ENCODE measurements around the gene GRIA3.

GRIA3 gene

DNA sequence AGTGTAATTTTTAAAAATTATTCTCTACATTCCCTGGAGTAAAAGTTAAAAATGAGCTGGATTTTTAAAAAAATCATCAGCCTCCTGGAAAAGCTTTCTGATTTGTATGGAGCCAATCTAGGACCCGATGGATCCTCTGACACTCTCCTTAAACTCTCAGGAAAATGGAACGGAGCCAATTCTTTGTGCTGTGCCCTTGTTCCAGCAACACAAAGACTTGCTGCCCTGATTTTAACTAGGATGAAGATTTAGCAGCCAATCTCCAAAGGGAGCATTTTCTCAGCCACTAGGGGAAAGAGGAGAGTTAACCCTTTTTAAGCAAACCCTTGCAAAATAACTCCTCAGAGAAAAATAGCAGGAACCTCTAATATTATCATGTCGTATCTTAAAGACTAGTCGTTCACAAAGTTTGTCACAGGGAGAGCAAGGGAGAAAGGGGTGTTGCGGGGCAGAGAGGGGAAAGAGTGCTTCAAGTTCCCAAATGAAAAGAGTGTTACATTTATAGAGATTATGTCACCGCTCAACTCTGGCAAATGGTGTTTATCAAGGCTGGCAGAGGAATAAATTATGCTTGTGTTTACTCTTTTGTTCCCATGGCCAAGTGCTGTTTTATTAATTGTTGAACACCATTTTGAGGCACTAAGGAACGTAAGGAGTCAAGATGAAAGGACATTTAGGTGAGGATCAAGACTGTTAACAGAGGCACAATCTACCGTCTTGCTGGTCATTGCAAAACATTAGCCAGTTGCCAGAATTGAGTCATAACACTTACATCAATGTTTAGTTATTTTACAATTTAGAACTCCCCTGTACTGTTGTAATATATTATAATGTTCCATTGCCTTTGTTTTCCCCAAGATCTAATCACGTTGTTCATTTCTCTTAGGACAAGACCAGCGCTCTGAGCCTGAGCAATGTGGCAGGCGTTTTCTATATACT is 298.1 kb downstream of the GRIA3 start:
- TF ChIP-seq, protein P1, sequence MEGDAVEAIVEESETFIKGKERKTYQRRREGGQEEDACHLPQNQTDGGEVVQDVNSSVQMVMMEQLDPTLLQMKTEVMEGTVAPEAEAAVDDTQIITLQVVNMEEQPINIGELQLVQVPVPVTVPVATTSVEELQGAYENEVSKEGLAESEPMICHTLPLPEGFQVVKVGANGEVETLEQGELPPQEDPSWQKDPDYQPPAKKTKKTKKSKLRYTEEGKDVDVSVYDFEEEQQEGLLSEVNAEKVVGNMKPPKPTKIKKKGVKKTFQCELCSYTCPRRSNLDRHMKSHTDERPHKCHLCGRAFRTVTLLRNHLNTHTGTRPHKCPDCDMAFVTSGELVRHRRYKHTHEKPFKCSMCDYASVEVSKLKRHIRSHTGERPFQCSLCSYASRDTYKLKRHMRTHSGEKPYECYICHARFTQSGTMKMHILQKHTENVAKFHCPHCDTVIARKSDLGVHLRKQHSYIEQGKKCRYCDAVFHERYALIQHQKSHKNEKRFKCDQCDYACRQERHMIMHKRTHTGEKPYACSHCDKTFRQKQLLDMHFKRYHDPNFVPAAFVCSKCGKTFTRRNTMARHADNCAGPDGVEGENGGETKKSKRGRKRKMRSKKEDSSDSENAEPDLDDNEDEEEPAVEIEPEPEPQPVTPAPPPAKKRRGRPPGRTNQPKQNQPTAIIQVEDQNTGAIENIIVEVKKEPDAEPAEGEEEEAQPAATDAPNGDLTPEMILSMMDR (IDR thresholded peaks at IDR 0.05): no peak
- no peak for DNase-seq (ENCODE audit: low spot score)
- no peak overlapping the region for H3K27ac ChIP-seq
- H3K4me3 ChIP-seq: peak overlapping the region; percentile 30

DNA sequence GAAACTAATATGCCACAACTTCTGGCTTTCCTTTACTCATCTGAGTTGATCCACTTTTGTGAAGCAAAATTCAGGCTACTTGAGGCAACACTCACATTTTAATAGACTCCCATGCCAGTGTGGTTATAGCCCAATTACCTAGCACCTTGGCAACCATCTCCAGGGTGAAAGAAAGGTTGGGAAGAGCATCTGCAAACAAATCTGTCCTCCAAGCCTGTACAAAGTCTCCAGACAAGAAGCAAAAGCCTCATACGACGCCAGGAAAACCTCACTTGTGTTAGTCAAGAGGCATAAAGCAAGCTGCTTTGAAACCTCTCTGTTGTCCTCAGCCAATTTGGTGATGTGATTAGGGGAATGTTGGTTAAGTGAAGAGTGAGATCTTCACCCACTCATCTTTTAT is 302.2 kb downstream of the GRIA3 start:
- no peak overlapping the region for H3K27ac ChIP-seq
- no peak for DNase-seq (ENCODE audit: low spot score)
- TF ChIP-seq, protein P1 (IDR thresholded peaks at IDR 0.05): no peak
- H3K4me3 ChIP-seq: no peak overlapping the region

DNA sequence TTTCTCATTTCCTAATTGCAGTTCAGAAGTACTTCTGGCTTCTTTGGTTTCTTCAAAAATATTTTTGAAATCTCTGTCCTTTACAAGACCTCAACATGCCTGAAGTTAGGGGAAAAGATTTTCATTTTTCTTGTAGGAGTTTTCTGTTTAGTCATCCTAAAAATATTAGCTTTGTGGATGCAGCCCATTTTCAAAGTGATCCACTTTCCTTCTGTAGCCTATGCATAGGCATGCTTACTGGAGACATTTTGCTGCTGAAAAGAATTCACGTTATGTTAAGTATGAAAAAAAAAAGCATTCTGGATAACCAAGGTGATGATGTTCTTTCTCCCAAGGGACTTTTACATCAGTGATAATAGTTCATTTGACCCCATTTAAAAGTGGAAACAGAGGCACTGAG is 303.2 kb downstream of the GRIA3 start:
- Histone ChIP-seq H3K27ac (no peak overlapping the region), H3K4me3 (no peak overlapping the region)
- DNase-seq (ENCODE audit: low spot score): no peak
- TF ChIP-seq, protein P1 (IDR thresholded peaks at IDR 0.05): no peak

DNA sequence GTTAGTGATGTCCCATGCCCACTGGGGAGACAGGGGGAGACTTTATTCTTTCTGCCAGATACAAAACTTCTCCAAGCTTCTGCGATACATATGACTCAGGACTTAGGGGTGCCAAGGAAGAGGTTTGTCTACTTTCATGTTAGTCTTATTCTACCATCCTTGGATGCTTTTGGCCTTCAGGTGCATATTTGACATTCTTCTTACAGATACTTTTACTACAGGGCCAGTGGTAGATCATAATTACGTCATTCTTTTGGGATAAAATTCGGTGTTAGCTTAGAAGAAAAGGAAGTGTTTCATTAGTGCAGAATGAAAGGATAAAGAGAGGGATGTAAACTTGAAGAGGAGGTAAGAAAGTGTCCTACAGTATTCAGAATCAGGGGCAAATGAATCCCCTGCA is 303.6 kb downstream of the GRIA3 start:
- TF ChIP-seq, protein P1 (IDR thresholded peaks at IDR 0.05): no peak
- no peak overlapping the region for H3K27ac ChIP-seq
- H3K4me3 ChIP-seq: no peak overlapping the region
- DNase-seq (ENCODE audit: low spot score): no peak

DNA sequence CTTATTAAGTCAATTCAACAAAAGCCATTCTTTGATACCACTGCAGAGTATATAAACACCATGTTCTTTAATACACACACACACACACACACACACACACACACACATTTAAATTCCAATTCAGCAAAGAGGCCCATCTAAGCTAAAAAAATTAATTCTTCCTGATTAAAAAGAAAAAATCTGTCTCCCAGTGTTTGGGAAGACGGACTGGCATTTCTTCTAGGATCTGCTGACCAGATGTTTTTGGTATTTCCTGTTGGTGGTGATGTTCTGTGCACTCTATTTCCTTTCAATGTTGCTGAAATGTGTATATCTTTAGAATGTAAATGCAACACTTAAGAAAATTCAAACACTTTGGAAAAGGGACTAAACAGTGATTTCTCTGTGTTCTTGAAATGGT is 304.9 kb downstream of the GRIA3 start:
- DNase-seq (ENCODE audit: low spot score): no peak
- TF ChIP-seq, protein P1 (IDR thresholded peaks at IDR 0.05): no peak
- H3K27ac ChIP-seq: no peak overlapping the region
- H3K4me3 ChIP-seq: no peak overlapping the region

DNA sequence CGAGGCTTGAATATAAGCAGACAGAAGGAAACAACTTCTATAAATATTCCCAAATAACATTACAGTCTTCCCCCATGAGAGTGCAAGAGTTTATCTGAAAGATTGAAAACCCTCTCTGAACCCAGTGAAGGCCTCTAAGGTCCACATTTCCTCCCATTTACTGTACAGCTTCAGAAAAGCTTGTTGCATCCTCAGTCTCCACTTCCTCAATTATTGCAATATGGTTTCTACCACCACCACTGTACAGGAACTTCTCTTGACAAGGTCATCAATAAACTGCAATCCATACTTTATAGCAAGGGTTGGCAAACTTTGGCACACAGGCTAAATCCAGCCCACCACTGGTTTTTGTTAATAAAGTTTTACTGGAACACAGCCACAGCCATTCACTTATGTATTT is 309.8 kb downstream of the GRIA3 start:
- TF ChIP-seq, protein P1 (IDR thresholded peaks at IDR 0.05): no peak
- H3K4me3 ChIP-seq: no peak overlapping the region
- no peak for DNase-seq (ENCODE audit: low spot score)
- no peak overlapping the region for H3K27ac ChIP-seq

DNA sequence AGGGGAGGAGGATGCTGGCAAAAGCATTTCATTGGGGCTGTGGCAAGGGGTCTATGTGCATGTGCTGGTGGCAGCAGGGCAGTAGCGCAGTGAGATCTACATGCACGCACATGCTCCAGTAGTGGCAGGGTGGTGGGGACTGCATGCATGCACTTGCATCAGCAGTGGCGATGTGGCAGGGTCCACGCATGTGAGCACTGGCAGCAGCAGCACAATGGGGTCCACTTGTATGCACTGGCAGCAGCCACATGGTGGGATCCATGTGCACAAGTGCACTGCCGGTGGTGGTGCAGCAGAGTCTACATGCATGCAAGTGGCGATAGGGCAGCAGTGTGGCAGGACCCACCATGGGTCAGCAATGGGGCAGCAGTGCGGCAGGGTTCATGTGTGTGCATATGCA is 315.7 kb downstream of the GRIA3 start:
- TF ChIP-seq, protein P1 (IDR thresholded peaks at IDR 0.05): no peak
- Histone ChIP-seq H3K27ac (no peak overlapping the region), H3K4me3 (no peak overlapping the region)
- DNase-seq (ENCODE audit: low spot score): no peak
